LNCaP clone FGC (cell line): ENCODE results near the gene TYMP.

ENCODE experiments used
- DNase-seq: peaks from one replicate; pipeline ENCODE4 v3.0.0-alpha.2; 2011; ENCODE audit warnings: low read depth
- H3K4me3 ChIP-seq: 2 replicates; pipeline ENCODE4 v1.5.1; 2011; ENCODE audit warnings: mild to moderate bottlenecking, low read depth, low read length, control low read depth
- CTCF ChIP-seq: IDR thresholded peaks from 2 replicates; pipeline ENCODE4 v1.5.1; 2012; ENCODE audit warnings: mild to moderate bottlenecking; ENCODE audit not compliant: control insufficient read depth, insufficient read depth; ENCODE audit errors: extremely low read depth

The TYMP gene

DNA sequence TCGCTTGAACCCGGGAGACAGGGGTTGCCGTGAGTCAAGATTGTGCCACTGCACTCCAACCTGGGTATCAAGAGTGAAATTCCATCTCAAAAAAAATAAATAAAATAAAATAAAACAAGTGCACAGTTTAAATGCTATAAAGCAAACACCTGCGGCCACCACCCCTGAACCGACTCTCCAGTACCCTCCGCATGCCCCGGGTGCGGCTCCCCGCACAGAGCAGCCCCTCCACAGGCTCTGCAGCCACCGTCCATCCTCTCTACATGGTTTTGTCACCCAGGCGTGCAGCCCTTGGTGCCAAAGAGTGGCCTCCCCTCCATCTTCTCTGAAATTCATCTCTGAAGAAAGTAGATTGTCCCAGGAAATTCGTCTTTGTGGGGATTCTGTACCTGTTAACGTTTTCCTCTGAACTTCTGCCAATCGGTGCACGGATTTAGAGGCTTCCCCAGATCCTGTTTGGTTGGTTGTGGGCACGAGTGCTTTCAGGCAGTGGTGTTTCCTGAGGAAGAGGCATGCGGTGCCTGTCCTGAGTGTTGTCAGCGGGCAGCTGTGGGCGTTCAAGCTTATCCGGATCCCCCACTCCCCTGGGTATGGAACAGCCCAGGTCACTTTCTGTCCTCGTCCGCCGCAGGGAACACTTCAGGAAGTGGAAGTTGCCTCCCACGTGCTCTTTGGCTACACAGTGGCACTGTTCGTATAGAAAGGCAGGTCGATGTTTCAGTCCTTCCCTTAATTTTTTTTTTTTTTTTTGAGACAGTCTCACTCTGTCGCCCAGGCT, 39.1 kb downstream of the TYMP start:
- TF ChIP-seq CTCF = no peak
- H3K4me3 ChIP-seq = no peak overlapping the region
- DNase-seq = no peak

- H3K4me3 ChIP-seq = no peak overlapping the region
- no peak for DNase-seq
- TF ChIP-seq CTCF = no peak
These were observed 40.2 kb downstream of the TYMP start for GRCh38 chr22:50489363-50490243.

DNA sequence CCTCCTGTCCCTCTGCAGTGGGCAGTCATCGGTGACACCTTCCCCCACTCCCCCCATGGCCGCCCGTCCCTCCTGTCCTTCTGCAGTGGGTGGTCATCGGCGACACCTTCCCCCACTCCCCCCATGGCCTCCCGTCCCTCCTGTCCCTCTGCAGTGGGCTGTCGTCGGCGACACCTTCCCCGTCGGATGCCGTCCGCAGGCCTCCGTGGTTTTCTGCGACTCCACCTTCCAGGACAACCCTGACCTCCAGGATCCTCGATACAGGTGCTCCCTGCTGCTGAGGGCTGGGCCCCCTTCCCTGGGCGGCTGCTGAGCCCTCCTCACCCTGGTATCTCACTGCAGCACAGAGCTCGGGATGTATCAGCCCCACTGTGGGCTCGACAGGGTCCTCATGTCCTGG, 40.9 kb downstream of the TYMP start:
- no peak for TF ChIP-seq CTCF
- DNase-seq = no peak

DNA sequence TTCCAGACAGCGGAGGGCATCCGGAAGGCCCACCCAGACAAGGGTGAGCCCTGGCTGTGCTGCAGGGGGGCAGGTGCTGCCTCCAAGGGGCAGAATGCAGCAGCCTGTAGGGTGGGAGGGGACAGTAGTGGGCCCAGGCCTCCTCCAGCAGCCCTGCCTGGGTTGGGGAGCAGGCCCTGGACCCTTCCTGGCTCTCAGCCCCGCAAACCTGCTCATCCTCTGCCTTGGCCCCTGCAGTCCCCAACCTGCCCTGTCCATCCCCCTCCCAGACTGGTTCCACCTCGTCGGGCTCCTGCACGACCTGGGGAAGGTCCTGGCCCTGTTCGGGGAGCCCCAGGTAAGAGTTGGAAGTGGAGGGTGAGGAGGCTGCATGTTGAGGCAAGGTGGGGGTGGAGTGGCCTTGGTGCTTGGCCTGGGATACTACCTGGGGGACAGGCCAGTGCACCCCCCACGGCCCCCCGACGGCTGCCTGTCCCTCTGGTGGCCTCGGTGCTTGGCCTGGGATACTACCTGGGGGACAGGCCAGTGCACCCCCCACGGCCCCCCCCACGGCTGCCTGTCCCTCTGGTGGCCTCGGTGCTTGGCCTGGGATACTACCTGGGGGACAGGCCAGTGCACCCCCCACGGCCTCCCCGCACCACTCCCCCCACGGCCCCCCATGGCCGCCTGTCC, 41.7 kb downstream of the TYMP start:
- H3K4me3 ChIP-seq = no peak overlapping the region
- no peak for TF ChIP-seq CTCF
- DNase-seq = no peak

More for the DNA sequence above, 40.9 kb downstream of the TYMP start:
- H3K4me3 ChIP-seq = no peak overlapping the region

DNA sequence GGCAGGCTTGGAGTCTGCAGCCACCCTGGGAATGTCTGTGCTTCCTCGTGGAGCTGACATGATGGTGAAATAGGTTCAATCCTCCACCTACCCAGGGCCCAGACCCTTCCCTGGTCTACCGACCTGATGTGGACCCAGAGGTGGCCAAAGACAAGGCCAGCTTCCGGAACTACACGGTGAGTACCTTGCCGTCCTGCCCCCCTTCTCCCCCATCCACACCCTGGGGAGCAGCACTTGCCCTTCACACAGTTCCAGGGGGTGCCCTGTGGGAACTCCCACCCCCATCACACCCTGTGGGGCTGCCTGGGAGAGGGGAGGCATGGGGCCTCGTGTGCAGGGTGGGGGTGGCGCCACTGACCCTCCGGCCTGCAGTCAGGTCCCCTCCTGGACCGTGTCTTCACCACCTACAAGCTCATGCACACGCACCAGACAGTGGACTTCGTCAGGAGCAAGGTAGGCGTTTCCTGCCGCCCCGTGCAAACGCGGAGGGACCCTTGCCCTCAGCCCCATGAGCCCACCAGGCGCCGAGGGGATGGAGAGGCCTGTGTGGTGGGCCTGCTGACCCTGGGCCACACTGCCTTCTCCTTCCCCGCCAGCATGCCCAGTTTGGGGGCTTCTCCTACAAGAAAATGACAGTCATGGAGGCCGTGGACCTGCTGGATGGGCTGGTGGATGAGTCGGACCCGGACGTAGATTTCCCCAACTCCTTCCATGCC, 42.4 kb downstream of the TYMP start:
- no peak for DNase-seq
- TF ChIP-seq CTCF = no peak
- H3K4me3 ChIP-seq = no peak overlapping the region

- no peak for DNase-seq
- no peak within 1 kb of the TSS for H3K4me3 ChIP-seq
- no peak for TF ChIP-seq CTCF
These were observed 43.1 kb downstream of the TYMP start, which contains the start of gene MIOX for GRCh38 chr22:50486561-50487289. TSS of gene MIOX (plus strand) at chr22:50486859. CDS start at chr22:50486898, 39 bp downstream.
